Stimulated activated CD4-positive, alpha-beta T cell treated with anti-CD3 and anti-CD28 coated beads, TNF-alpha, amount 100 ng/mL, for 48 hours (primary cell): ENCODE results near the gene PRKG1.
"Not testable (repeated sequence)": the region's sequence is repeated elsewhere in the genome, so short reads cannot be mapped to it uniquely, and the experiment has no call there.

Experiments used
- DNase-seq, 3 donors: peaks; one replicate each; pipeline ENCODE4 v3.0.0-alpha.2; 2020; ENCODE audit warnings: low read depth in 3 of 3

The PRKG1 gene

DNA sequence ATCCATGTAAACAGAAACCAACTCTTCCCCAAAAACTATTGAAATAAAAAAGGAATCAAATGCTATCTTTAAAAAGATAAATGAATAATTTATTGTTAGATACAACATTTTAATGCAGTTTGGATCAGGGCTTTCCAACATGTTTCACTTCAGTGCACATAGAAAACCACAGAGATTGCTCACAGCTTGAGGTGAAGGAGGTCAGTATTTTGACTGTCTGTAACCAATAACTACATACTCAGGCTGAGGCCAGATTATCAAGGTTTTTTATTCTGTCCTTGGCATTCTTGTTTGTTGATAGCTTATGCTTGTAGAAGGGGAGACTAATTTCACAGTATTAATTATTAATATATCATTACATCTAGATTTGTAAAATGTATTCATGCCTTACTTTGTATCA lies 195.5 kb downstream of the PRKG1 start:
- DNase-seq, result no peak

DNA sequence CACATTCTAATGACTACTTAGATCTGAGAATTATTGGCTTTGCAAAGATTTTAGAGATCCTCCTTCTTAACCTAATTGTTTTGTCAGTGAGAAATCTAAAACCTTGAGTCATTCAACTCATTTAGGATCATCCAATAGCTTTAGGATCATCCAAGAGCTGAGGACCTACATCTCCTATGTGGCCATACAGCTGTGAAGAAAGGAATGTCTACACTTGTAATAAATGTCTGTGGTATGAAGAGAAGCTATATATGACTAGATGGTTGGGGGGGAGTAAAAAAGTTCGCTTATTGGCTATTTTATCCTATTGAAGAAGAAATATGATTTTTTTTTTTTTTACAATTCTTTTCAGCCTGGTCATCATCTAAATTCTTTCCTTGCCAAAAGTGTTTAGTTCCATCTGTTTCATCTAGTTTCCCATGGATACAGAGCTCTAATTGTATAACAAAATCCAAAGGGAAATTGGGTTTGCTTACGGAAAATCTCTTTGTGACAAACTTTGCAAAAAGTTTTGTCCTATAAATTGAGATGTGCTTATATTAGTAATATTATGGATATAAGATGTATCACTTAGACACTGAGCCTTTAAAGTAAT lies 196.7 kb downstream of the PRKG1 start:
- DNase-seq, result no peak

DNA sequence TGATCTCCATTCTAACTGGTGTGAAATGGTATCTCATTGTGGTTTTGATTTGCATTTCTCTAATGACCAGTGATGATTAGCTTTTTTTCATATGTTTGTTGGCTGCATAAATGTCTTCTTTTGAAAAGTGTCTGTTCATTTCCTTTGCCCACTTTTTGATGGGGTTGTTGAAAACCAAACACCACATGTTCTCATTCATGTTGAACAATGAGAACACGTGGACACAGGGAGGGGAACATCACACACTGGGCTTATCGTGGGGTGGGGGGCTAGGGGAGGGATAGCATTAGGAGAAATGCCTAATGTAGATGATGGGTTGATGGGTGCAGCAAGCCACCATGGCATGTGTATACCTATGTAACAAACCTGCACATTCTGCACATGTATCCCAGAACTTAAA lies 197.8 kb downstream of the PRKG1 start:
- not testable (repeated sequence) for DNase-seq

DNA sequence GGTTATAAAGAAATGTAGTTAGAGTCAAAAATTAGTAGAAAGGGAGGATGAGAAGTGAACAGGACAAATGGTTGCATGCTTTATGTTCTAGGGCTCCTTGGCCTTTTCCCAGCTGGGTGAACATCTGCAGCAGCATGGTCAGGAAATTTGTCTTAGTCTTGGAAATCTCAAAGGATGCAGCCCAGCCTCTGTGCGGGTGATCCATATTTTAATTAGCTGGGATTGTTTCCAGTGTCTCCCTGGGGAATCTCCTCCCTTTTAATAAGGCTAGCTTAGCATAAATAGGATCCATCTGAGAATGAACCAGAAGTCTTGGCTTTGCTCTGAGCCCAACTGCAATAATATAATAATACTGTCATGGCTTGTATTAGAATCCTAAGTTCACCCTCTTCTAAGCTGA lies 198.3 kb downstream of the PRKG1 start:
- no peak for DNase-seq

DNA sequence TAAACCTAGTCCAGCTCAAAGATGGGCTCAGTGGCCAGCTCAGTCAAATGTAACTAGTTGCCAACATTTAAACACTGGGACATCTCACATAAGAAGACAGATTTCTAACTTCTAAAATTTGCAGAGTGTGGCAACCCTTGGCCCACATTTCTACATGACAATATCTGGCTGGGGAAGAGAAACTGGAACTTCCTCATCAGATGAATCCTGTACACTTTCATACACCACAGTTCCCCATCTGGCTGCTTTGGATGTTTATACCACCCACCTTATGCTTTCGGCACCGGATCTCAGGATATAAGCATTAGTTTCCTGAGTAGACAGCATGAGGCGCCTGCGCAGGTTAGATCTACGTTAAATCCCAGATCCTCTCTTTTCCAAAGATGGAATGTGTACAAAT lies 199.3 kb downstream of the PRKG1 start:
- DNase-seq, result no peak

DNA sequence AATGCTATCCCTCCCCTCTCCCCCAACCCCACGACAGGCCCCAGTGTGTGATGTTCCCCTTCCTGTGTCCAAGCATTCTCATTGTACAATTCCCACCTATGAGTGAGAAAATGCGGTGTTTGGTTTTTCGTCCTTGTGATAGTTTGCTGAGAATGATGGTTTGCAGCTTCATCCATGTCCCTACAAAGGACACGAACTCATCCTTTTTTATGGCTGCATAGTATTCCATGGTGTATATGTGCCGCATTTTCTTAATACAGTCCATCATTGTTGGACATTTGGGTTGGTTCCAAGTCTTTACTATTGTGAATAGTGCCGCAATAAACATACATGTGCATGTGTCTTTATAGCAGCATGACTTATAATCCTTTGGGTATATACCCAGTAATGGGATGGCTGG lies 201.8 kb downstream of the PRKG1 start:
- DNase-seq, result not testable (repeated sequence)

DNA sequence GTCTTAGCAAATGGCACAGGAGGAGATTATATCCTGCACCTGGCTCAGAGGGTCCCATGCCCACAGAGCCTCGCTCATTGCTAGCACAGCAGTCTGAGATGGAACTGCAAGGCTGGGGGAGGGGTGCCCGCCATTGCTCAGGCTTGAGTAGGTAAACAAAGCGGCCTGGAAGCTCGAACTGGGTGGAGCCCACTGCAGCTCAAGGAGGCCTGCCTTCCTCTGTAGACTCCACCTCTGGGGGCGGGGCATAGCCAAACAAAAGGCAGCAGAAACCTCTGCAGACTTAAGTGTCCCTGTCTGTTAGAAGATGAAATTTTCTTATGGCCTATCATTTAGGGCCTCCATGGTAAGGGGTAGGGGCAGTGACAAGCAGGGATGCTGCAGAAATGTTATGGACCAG lies 207.1 kb downstream of the PRKG1 start:
- DNase-seq, result not testable (repeated sequence)

DNA sequence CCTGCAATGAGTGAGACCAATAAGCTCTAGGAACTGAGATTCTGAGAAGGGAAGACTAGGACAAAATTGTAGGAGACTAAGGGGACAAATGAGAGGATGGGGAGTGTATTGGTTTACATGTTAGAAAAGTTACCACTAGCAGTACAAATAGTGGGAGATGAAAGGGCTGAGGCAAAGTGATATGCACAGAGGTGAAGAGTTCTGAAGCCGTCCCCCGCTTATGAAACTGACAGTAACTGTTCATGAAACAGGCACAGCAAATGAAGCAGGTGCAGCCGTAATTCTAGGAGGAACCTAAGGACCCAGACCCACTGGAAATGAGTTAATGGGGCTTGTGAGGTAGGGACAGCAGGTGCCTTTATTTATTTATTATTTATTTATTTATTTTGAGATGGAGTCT lies 211.3 kb downstream of the PRKG1 start:
- no peak for DNase-seq

DNA sequence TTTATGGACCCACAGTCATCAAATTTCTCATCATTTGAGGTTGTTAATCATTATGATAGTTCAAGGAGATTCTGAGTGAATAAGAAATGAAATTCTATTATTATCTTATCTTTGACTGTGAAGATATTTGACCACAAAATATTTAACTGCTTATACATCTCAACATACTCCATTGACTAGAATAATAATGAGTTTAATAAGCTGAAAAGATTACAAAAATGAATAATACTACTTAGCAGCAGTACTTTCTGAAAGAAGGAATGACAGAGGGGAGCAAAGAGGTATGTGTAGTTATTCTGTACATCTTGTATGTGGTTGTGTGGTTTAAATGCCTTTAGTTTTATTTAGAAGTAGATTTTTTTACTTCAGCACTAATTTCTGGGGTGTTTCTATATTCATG lies 214.2 kb downstream of the PRKG1 start:
- no peak for DNase-seq

DNA sequence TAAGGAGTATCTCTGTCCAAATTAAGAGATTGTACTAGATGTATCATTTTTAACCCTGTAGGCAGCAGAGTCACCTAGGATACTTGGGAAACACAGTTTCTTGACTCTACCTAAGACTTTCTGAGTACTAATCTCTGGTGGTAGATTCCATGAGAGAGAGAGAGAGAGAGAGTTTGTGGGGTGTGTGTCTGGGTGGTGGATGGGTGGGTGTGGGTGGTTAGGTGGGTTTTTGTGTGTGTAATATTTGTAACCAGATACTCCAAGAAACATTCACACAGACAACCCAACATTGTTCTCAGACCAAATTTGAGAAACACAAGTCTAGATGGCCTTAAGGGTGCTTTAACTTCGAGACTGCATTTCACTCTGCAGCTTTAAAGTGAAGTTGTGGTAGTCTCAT lies 215.2 kb downstream of the PRKG1 start:
- DNase-seq, result no peak

DNA sequence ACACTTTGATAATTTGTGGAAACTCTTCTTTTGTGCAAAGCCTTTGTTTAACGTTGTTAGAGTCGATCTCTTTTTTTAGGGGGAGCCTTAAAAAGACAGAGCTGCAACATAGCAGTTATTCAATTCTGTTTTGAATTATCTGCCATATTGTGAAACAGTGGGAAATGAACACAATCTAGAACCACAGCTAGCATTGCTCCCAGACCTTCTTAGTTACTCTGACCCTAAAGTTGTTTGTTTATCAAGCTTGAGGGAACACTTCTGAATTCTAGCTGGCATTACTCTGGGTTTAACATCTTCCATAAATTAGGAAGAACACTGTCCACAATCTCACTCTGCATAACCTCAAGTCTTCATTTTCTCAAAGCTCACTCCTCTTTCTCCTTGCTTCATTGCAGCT lies 217.7 kb downstream of the PRKG1 start:
- no peak for DNase-seq

DNA sequence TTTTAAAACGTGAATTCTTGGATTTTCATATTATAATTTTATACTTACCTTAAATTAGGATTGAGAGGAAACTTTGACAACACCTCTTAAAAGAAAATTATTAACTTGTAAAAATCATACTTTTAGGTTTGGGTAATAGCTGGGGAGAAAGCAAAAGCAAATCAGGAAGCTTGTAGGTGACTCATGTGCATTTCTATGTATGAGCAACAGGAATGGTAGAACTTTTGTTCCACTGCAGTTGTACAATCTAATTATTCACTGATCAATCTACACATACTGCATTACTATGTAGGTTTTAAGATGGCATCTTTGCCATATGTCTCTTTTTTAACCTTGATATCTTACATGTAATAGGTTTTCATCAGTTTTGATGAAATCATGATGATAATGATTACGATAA lies 223.2 kb downstream of the PRKG1 start:
- DNase-seq, result no peak

DNA sequence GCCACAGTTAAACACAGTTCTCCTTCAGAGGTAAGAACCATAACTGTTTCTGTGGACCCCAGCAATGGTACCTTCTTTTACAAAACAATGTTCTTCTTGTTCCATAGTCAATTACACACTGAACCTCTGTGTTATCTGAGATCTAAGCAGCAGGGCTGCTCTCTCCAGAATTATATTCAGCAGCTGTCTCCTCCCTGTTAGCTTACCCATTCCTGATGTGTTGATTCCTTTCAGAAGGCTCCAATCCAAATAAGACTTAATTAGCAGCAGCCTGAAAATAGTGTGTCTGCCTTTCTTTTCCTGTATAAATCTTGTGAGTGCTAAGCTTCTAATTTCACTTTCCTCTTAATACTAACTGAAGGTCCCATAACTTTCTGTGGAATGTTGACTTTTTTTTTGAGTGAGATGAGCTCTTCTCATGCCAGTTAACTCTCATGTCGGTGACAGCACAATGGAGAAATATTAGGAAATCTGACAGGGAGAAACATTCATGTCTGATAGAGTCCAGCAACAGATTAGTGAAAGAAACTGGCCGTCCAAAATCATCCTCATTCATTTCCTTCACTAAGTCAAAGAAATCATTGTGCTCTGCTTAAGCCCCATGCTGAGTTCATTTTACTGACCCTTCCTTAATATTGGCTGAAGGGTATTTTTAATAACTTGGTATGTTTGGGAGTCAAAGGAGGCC lies 226.5 kb downstream of the PRKG1 start:
- no peak for DNase-seq

DNA sequence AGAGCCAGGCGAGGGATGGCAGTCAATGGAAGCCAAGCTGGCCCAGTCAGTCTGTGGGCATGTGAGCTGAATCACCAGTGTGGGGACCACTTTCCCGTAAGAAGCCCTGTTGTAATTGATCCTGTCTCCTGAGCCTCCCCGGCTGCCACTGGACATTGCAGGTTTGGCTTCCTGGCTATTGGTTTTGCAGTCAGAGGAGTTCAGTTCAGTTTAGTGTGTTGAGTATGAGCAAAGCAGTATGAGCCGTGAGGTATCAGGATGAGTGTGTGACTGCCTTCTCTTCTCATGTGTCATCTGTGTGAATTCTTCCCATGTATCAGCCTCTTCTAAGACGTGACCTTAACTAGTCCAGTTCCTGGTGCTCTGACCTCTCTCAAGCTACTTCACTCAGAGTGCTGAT lies 227.4 kb downstream of the PRKG1 start:
- DNase-seq, result no peak

DNA sequence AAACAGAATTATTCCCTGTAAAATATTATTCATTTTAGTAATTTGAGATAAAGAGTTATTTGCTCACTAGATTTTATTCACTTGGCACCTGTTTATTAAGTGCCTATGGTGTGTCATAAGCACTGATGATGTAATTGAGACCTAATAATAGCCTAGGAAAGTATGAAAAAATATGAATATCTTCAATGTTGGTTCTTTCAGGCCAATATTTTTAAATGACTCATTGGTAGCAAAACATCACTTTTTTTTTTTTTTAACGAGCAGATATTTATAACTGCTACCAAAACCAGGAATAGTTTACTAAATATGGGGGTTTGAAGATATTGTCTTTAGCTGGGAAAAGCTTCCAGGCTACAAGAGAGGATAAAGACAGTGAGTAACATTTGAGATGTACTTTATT lies 228.0 kb downstream of the PRKG1 start:
- DNase-seq, result no peak

DNA sequence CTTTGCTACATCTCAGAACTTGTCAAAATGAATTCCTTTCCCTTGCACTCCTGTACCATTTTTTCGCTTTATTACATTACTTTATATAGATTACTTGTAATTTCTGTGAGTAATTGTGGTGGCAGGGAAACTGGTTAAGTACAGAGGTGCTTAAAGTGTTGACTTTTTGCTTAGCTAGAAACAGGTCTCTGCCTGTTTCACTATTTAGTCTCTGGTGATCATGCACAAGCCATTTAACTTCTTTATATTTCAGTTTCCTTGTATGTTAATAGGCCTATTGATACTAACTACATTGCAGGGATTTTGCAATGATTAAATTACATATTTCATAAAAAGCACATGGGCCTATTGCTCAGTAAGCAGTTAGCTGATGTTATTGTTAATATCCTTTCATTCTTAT lies 233.8 kb downstream of the PRKG1 start:
- DNase-seq, result no peak

DNA sequence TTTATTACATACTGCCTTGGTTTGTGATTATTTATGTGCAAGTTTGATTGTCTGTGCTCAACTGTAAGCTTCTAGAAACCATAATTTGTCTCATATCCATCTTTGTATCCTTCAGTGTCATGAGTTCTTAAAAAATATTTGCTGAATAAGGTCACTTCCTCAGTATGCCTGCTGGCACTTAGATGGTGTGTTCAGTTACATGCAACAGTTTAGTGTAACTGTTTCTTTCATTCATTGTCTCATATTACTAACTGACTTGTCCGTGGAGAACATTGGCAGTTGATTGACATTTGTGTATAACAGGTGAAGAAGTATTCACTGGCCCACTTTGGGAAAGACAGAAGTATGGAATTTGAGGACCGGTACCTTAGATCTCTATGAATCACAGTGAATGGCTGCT lies 236.9 kb downstream of the PRKG1 start:
- DNase-seq, result no peak

DNA sequence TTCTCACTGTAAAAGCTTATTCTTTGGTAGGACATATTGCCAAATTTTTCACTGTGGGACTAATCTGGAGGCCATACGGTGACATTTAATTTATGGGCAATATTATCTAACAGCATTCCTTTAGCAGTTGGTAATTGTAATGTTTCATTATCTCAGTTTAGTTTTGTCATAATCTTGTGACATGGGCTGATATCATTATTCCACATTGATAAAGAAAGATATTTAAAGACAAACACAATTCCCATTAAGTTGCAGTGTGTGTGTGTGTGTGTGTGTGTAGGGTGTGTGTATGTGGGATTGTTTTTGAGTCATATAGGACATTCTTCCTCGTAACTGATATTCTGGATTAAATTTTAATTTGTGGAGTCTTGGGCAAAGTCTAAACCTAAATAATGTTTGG lies 238.5 kb downstream of the PRKG1 start:
- no peak for DNase-seq

DNA sequence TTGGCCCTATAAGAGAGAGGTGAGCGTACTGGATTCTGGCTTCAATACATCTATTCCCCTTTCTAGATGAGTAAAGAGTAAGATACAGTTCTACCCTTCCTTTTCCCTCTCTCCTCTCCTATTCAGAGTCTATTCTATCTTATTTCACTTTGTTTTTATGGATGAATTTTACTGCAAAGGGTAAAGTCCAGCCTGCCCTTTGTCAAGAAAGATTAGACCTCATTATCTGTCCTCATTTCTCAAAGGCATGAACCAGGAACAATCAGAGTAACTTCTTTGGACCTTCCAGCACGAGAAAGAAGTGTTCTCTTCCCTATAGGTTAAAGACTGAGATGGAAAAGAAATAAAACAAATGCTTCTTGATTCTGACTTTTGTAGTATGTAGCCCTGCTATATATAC lies 239.0 kb downstream of the PRKG1 start:
- DNase-seq, result no peak

DNA sequence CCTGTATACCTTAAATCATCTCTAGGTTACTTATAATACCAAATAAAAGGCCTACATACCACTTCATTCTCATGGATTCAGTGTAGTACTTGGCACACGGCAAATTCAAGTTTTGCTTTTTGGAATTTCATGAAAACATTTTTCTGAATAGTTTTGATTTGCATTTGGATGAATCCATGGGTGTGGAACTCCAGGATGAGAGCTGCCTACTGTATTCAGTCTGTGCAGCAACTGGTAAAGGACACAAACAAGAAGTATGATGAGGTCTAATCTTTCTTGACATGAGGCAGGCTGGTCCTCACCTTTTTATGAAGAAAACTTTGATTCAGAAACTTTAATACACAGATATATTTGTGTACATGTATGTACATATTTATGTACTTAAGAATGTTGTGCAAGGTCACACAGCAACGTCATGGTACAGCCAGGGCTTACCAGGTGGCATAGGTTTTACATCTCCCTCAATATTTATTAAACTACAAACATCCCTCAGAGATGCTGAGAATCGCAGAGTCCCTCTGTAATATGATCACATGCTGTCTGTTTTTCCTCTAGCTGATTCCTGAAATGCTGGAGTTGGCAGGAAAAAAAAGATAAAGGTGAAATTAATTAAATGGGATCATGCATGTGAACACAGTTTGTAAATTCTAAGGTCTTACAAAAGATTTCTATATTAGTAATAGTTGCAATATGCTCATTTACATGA lies 239.6 kb downstream of the PRKG1 start:
- no peak for DNase-seq

DNA sequence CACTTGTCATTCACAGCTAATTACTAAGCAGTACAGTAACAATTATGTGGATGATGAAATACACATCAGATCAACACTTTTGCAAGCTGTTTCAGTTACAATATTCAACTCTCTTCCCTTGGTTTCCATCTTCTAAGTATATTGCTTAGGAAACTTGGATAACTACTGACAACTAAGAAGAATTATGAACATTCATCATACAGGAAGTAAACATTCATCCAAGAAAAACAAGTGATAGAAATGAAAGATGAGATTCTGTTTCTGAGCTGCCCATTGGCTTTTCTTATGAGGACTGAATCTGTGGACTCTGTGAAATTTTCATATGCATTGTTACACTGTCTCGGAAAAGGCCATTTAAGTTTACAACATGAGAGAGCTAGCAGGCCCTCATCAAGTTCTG lies 240.2 kb downstream of the PRKG1 start:
- DNase-seq, result no peak

DNA sequence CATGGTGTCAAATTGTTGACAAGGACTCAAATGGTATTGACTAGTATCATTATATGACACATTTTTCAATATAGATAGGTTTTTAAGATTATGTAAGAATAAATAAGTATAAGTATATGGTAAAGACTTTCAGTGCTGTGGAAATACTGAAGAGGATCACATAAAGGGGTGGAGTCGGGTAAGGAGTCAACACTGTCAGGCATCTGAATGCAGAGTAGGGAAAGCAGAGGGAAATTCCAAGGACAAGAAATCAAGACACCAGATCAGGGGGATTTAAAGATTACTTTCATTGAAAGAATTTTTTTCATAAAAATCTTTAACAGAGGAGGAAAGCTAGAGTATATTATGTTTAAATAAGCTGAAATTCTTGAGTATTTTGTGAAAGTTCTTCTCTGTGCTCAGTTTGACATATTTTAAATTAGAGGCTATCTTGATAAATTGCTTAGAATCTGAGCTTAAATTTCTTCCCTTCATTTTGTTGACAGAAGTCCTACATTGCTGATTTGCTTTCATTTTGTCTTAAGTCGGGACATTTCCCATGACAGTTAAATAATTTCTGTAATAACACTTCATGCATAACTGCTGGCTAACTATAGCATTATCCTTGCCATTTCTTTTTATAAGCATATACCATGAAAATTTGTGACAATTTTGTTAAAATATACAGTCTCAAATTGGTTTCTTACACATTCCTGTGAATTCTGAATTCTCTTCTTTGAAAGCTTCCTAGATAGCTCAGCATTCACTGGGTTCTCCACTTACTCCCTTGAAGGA lies 244.3 kb downstream of the PRKG1 start:
- DNase-seq, result no peak

DNA sequence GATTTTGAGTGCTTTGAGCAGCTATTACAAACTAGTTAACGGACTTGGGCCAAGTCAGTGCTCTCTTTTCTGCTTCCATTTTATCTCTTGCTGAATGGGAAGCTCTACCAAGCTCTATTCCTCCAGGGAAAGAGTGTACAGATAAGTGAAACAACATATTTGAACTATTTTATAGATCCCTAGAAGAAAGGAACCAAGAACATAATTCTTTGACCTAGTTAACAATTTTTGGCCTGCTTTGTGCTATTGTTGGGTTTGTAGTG lies 244.8 kb downstream of the PRKG1 start:
- no peak for DNase-seq
